Peyer's patch (tissue), 4 donors: ENCODE data around the gene PLEKHA6.

Experiments
- POLR2A ChIP-seq, 2 donors: fragments of 450-650 bp; IDR thresholded peaks; one replicate each; pipeline ENCODE4 v1.5.1; 2017; ENCODE audit warnings: antibody characterized with exemption in 2 of 2, mild to moderate bottlenecking in 2 of 2, moderate library complexity in 2 of 2
- TF ChIP-seq, protein P1 (sequence below), 6 experiments: fragments of 450-650 bp in 4 of 6; fragments of 200-600 bp in 2 of 6; sonication (generic) in 1 of 6; IDR thresholded peaks; one replicate each; pipeline ENCODE4 v1.5.1; 2017 to 2019; ENCODE audit warnings: antibody characterized with exemption in 6 of 6, mild to moderate bottlenecking in 3 of 6, moderate library complexity in 1 of 6

DNA sequence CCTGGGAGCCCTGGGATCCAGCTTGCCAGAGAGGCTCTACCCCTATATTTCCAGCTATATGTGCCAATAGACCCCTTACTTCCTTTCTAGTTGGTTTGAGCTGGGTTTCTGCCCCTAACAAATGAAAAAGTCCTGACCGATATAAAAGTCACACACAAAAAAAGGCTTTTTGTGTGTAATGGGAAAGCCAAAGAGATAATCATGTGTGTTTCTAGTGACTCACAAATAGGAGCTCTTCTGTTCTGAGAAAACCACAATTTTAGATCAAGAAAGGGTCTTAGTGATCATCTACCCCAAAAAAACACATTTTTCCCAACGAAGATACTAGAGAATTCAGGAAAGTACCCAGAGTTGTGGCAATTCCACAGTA lies 23.0 kb upstream of the PLEKHA6 start:
- no peak for TF ChIP-seq POLR2A (IDR thresholded peaks at IDR 0.05)
- TF ChIP-seq, protein P1, sequence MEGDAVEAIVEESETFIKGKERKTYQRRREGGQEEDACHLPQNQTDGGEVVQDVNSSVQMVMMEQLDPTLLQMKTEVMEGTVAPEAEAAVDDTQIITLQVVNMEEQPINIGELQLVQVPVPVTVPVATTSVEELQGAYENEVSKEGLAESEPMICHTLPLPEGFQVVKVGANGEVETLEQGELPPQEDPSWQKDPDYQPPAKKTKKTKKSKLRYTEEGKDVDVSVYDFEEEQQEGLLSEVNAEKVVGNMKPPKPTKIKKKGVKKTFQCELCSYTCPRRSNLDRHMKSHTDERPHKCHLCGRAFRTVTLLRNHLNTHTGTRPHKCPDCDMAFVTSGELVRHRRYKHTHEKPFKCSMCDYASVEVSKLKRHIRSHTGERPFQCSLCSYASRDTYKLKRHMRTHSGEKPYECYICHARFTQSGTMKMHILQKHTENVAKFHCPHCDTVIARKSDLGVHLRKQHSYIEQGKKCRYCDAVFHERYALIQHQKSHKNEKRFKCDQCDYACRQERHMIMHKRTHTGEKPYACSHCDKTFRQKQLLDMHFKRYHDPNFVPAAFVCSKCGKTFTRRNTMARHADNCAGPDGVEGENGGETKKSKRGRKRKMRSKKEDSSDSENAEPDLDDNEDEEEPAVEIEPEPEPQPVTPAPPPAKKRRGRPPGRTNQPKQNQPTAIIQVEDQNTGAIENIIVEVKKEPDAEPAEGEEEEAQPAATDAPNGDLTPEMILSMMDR (IDR thresholded peaks at IDR 0.05), result no peak
